Glutamatergic neuron (in vitro differentiated cells): ENCODE results near the gene SLC22A15. TPM values are rescaled to one million over a fixed set of nuclear protein-coding genes. Genes with fewer than 3 reads are reported as not detected.
A peak's percentile ranks its signal among the peaks of the same experiment; 100 is the strongest.

Experiments used
- DNase-seq: peaks from one replicate; pipeline ENCODE4 v3.0.0; 2022
- H3K27ac Mint-ChIP-seq: one replicate; pipeline ENCODE4 v1.8.0; 2020; ENCODE audit warnings: mild to moderate bottlenecking, mixed read lengths, inconsistent platforms; ENCODE audit not compliant: unreplicated experiment
- H3K27me3 Mint-ChIP-seq: one replicate; pipeline ENCODE4 v1.8.0; 2020; ENCODE audit warnings: mild to moderate bottlenecking, moderate library complexity, mixed read lengths, inconsistent platforms; ENCODE audit not compliant: unreplicated experiment
- H3K36me3 Mint-ChIP-seq: one replicate; pipeline ENCODE4 v1.8.0; 2020; ENCODE audit warnings: mild to moderate bottlenecking, mixed read lengths, inconsistent platforms; ENCODE audit not compliant: unreplicated experiment
- H3K4me1 Mint-ChIP-seq: one replicate; pipeline ENCODE4 v1.8.0; 2020; ENCODE audit warnings: mild to moderate bottlenecking, low read depth, mixed read lengths, inconsistent platforms; ENCODE audit not compliant: unreplicated experiment
- H3K4me3 Mint-ChIP-seq: one replicate; pipeline ENCODE4 v1.8.0; 2020; ENCODE audit warnings: mild to moderate bottlenecking, mixed read lengths, inconsistent platforms; ENCODE audit not compliant: unreplicated experiment
- H3K9me3 Mint-ChIP-seq: one replicate; pipeline ENCODE4 v1.8.0; 2020; ENCODE audit warnings: mild to moderate bottlenecking, moderate library complexity, mixed read lengths, inconsistent platforms; ENCODE audit not compliant: unreplicated experiment
- total RNA-seq: library from RNA; stranded (reverse); fragmentation: NEBNext Ultra II Directional; extraction: Animal tissue kit (Norgen Biotek cat#: 25700); gene quantifications from one replicate; pipeline ENCODE4 v1.2.1, GENCODE V29; 2021; ENCODE audit not compliant: unreplicated experiment
- TF ChIP-seq, protein P1 (sequence below): fragments of 200-600 bp; sonication (generic); IDR thresholded peaks from one replicate; pipeline ENCODE4 v1.5.0; 2021; ENCODE audit not compliant: partially characterized antibody, unreplicated experiment

Gene SLC22A15
- total RNA-seq, 1 donor from 2014 or later = 49.4 TPM

GRCh38 chr1:115980156-115980555 lies 3.8 kb downstream of the SLC22A15 start:
- no peaks in the 10 kb centered on the region for H3K36me3 Mint-ChIP-seq
- peaks cover 19% of the 10 kb centered on the region for H3K9me3 Mint-ChIP-seq
- H3K27me3 Mint-ChIP-seq = peaks cover 2% of the 10 kb centered on the region
- H3K27ac Mint-ChIP-seq = no peak overlapping the region
- H3K4me1 Mint-ChIP-seq = peaks cover 38% of the 10 kb centered on the region
- TF ChIP-seq, protein P1, sequence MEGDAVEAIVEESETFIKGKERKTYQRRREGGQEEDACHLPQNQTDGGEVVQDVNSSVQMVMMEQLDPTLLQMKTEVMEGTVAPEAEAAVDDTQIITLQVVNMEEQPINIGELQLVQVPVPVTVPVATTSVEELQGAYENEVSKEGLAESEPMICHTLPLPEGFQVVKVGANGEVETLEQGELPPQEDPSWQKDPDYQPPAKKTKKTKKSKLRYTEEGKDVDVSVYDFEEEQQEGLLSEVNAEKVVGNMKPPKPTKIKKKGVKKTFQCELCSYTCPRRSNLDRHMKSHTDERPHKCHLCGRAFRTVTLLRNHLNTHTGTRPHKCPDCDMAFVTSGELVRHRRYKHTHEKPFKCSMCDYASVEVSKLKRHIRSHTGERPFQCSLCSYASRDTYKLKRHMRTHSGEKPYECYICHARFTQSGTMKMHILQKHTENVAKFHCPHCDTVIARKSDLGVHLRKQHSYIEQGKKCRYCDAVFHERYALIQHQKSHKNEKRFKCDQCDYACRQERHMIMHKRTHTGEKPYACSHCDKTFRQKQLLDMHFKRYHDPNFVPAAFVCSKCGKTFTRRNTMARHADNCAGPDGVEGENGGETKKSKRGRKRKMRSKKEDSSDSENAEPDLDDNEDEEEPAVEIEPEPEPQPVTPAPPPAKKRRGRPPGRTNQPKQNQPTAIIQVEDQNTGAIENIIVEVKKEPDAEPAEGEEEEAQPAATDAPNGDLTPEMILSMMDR = no peak
- no peak for DNase-seq
- peak overlapping the region; percentile 46 for H3K4me3 Mint-ChIP-seq

GRCh38 chr1:115980998-115981993 lies 5.0 kb downstream of the SLC22A15 start:
- DNase-seq = peak; percentile 43
- Mint-ChIP-seq H3K27me3 (peaks cover 2% of the 10 kb centered on the region), H3K4me1 (peaks cover 37% of the 10 kb centered on the region), H3K4me3 (peak overlapping the region; percentile 49), H3K9me3 (peaks cover 13% of the 10 kb centered on the region), H3K27ac (peak overlapping the region; percentile 74), H3K36me3 (no peaks in the 10 kb centered on the region)
- TF ChIP-seq, protein P1 = peak; percentile 84

GRCh38 chr1:115982400-115982799 lies 6.1 kb downstream of the SLC22A15 start:
- peaks cover 2% of the 10 kb centered on the region for H3K27me3 Mint-ChIP-seq
- DNase-seq = no peak
- TF ChIP-seq, protein P1 = no peak
- peaks cover 36% of the 10 kb centered on the region for H3K4me1 Mint-ChIP-seq
- peaks cover 7% of the 10 kb centered on the region for H3K9me3 Mint-ChIP-seq
- H3K36me3 Mint-ChIP-seq = no peaks in the 10 kb centered on the region
- H3K27ac Mint-ChIP-seq = no peak overlapping the region
- H3K4me3 Mint-ChIP-seq = peak overlapping the region; percentile 67

GRCh38 chr1:115983584-115983983 lies 7.3 kb downstream of the SLC22A15 start:
- TF ChIP-seq, protein P1 = no peak
- DNase-seq = no peak
- Mint-ChIP-seq H3K36me3 (no peaks in the 10 kb centered on the region), H3K9me3 (peaks cover 2% of the 10 kb centered on the region), H3K27me3 (no peaks in the 10 kb centered on the region), H3K27ac (no peak overlapping the region), H3K4me1 (peaks cover 38% of the 10 kb centered on the region), H3K4me3 (no peak overlapping the region)

DNA sequence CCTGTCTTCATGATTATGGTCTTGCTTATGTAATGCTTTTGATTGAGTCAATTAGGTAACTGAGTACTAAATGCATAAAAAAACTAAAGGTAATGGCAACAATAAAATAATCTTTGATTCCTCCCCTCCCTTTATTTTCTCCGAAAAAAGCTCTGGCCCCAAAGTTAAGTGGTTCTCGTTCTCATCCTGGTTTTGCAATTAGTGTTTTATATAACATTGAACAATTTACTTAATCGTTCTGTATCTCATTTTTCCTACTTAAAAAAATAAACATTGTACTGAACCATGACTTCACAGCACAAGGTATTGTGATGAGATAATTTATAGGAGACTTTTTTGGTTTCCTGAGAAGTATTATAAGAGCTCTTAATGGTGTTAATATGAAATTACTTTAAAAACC lies 11.3 kb downstream of the SLC22A15 start:
- H3K36me3 Mint-ChIP-seq = no peaks in the 10 kb centered on the region

More for the DNA sequence above, 11.3 kb downstream of the SLC22A15 start:
- TF ChIP-seq, protein P1 = no peak
- no peaks in the 10 kb centered on the region for H3K9me3 Mint-ChIP-seq
- DNase-seq = no peak
- no peak overlapping the region for H3K4me3 Mint-ChIP-seq
- no peaks in the 10 kb centered on the region for H3K27me3 Mint-ChIP-seq
- no peak overlapping the region for H3K27ac Mint-ChIP-seq
- peaks cover 15% of the 10 kb centered on the region for H3K4me1 Mint-ChIP-seq
